CD4-positive, alpha-beta T cell treated with Interferon alpha-2 for 1 hour (primary cell): ENCODE measurements around the gene RBMY1F.
"Not testable (repeated sequence)": the region's sequence is repeated elsewhere in the genome, so short reads cannot be mapped to it uniquely, and the experiment has no call there.

Experiments
- DNase-seq, 2 donors: peaks; one replicate each; pipeline ENCODE4 v3.0.0-alpha.2; 2020 to 2022

RBMY1F gene

DNA sequence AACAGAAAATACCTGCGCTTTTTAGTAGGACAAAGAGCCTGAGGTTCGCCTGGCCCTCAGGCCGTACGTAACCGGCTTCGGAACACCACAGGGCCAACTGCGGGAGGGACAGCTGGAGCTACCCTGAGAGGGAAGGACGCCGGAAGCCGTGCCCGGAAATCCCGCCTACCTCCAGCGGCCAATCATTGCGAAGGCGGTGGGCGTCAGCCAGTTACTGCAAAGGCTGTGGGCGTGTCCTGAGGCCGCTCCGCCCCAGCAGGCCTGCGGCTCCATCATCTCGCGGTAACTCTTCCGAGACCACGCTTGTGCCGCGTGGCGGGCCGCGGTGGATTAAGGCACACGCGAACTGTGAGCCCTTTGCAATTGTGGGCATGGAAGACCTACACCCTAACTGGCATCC is at the start of gene RBMY1F:
Gene RBMY1F (minus strand): TSS at position 101 of the 400 bp plus-strand sequence. CDS start 1,954 bp downstream, outside the sequence.
- DNase-seq = not testable (repeated sequence)

DNA sequence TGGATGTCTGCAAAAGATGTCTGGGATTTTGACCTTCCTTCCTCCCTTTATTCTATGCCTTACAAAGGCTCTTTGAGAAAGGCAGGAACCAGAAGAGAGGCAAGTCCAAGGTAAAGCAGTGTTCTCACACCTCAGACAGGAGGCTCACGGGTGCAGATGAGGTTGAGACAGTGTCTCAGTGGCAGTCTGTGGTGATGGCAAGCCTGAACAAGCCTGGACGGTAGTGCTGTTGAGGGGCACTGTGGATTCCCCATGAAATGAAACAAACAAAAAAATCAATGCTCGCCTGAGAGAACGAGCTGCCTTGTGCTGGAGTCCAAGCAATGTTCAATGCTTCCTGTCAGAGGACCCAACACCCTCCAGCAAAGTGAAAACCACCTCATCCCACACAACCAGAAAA is 31.6 kb downstream of the RBMY1F start:
- DNase-seq = not testable (repeated sequence)

DNA sequence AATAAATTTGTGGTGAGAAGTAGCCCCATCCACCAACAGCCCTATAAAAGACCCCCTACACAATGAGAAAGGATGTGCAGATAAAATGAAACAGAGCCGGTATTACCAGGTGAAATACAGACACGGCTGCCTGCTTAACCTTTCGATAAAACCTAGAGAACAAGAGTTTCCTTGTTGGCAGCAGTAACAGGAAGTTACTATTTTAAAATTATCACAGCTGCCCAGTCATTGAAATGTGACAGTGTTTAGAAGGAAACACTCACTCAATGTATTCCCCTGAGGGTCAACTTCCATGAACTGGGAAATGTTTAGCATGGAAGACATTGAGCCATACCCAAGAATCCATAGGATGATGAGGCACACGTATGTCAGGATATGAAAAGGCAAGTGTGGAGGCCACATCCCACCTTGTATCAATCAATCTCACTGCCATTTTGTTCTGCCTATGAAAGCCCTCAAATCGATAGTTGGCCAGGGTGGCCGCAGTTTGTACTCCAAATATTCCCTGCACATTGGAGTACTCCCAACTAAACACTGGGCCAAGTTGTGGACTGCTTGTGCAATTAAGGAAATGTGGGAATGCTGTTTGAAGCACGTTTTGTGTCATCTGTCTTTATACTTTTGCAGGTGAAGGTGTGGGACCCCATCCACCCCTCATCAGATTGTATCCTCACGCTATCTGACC is 41.6 kb downstream of the RBMY1F start:
- not testable (repeated sequence) for DNase-seq

DNA sequence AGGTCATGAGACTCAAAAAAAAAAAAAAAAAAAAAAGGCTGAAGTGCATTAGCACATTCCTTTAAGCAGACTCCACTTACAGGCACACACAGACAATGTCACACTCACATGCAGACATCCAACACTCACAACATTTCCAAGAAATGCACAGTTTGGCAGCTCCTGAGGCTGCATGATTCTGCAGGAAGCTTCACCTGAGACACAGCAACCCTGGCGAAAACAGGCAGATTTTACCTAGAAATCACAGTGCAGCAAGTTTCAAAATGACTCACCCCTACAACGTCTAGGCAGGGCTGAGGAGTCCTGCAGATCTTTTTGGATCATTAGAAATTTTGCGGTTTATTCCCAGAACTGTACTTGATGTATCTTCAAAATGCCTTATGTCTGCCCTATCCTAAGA is 48.0 kb downstream of the RBMY1F start:
- DNase-seq = not testable (repeated sequence)

DNA sequence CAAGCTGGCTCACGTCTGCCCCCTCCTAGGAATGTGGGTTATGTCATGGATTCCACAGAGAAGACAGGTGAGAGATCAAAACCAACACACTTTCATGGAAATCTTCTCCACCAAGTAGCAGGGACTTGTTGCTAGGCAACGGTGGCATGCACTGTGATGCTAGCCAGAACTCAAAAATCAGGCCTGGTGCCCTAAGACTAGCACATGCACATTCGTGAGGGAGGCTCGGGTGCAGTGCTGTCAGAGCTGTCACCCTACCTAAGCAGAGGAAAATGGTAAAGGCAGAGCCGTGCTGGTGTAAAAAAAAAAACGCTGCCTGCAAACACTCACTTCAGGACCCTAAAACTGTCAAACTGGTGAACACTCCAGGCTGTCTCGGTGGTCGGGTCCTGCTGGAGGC is 52.2 kb downstream of the RBMY1F start:
- DNase-seq = not testable (repeated sequence)
